NCI-H2081 (cell line): ENCODE results near the gene LSM2.
A peak's percentile ranks its signal among the peaks of the same experiment; 100 is the strongest.
"Not testable (repeated sequence)": the region's sequence is repeated elsewhere in the genome, so short reads cannot be mapped to it uniquely, and the experiment has no call there.

Experiments
- DNase-seq, 2 experiments: peaks; one replicate each; lab custom pipeline; 2025; lab: John Stamatoyannopoulos, UW

The LSM2 gene

GRCh38 chr6:31797588-31797987 is 9.2 kb downstream of the LSM2 start:
- no peak for DNase-seq

- DNase-seq = no peak
Measured at GRCh38 chr6:31796993-31797385, 9.8 kb downstream of the LSM2 start.

DNA sequence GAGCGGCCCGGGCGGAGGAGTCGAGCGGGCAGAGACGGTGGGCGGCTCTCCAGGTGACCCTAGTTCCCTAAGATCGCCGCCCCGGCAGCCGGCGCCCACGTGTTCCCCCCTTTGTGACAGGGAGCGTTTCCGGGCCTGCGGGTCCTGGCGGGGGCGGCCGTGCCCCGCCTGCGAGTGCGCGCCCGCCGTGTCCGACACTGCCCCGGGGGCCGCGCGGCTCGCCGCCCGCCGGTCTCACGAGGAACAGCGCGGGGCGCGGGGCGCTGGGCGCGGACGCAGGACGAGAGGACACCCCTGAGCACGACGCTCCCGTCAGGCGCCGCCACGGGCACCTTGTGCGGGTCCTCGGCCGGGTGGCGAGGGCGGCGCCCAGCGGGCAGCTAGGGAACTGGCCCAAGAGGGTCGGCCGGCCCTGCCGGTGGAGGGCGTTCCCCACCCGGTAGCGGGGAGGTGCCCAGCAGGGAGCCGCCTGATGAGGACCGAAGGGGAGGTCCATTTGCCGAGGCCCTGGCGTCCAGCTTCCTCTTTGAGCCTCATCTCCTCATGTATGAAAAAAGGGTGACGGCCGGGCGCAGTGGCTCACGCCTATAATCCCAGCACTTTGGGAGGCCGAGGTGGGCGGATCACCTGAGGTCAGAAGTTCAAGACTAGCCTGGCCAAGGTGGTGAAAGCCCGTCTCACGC is 11.0 kb downstream of the LSM2 start, which contains the start of gene VARS1:
TSS of gene VARS1 (minus strand) at position 137 of the 683 bp plus-strand sequence. CDS start 535 bp downstream, outside the sequence.
- peak; percentile 81 to 89 for DNase-seq

DNA sequence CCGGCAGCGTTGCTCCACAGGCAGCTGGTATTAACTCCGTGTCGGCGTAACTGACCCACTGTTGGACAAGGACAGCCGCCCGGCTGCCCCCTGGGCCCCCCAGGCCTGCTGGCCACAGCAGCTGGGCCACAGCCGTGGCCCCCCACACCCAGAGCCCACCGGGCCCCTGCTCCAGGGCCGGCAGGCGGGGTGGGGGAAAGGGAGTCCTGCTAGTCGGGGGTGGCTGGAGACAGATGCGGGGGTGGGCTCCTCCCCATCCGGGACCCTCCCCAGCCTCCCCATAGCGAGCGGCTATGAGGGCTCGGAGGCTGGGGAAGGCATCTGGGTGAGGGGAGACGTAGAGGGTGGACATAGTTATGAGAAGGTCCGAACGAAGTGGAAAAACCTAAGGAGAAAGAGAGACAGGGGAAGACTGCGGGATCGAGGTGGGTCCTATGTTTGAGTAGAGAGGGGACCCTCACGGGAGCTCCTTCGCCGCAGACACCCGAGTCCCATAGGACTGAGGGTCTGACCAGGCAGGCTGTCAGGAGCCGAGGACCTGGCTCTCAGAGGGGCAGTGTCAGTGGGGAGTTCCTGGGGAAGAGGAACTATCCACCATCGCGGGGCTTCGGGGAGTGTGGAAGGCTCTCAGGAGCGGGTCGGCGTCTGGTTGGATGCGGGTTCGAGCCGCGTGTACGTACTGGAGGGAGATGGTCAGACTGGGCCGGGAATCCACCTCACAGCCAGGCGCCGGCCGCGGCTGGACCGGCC is 11.7 kb downstream of the LSM2 start:
- no peak for DNase-seq

GRCh38 chr6:31794294-31794865 is 12.4 kb downstream of the LSM2 start:
- peak; percentile 15 to 26 for DNase-seq

GRCh38 chr6:31793927-31794245 is 12.9 kb downstream of the LSM2 start:
- DNase-seq = not testable (repeated sequence)

- DNase-seq = no peak
Measured at GRCh38 chr6:31792761-31793171, 14.0 kb downstream of the LSM2 start.

GRCh38 chr6:31792090-31792374 is 14.7 kb downstream of the LSM2 start:
- DNase-seq = no peak

DNA sequence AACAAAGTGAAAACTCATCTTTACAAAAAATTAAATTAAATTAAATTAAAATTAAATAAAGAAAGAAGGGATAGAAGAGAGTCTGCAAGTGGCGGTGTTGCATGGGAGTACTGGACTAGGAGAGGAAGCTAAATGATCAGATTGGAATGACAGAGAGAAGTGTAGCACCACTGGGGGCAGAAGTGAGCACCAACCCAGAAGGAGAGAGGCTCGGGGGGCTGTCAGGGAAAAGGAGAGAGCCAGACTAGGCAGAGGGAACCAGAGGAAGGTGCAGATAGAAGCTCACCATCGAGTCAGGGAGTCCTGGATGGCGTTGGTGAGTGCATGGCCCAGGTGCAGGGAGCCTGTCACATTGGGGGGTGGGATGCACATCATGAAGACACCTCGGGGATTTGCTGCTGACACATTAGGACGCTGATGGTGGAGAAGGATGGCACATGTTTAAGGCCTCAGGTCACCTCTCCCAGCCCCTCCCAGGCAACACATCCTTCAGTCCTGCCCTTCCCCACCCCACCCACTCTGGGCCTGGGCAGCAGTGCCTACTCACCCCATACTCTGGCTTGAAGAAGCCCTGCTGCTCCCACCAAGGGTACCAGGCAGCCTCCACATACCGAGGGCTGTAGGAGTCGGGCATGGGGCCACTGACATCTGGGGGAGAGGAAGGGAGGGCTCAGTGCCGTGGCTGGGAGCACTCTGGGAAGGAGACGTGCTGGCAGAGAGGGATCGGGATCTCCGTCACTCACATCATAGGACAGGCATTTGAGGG is 15.3 kb downstream of the LSM2 start:
- peak; percentile 4 to 14 for DNase-seq

DNA sequence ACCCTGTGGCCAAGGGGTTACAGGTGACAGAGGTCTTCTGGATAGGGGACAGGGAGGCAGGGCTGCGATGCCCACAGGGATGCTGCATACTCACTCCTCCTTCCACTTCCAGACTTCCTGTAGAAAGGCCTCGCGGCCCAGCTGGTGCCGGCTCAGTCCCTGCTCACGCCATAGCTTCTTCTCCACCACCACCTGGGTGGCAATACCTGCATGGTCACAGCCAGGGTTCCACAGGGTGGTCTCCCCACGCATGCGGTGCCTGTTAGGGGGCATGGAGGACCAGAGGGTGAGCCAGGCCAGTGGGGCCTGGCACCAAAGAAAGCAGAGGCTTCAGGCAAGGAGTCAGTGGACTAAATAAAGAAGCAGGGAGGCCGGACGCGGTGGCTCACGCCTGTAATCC is 21.3 kb downstream of the LSM2 start:
- DNase-seq = no peak

DNA sequence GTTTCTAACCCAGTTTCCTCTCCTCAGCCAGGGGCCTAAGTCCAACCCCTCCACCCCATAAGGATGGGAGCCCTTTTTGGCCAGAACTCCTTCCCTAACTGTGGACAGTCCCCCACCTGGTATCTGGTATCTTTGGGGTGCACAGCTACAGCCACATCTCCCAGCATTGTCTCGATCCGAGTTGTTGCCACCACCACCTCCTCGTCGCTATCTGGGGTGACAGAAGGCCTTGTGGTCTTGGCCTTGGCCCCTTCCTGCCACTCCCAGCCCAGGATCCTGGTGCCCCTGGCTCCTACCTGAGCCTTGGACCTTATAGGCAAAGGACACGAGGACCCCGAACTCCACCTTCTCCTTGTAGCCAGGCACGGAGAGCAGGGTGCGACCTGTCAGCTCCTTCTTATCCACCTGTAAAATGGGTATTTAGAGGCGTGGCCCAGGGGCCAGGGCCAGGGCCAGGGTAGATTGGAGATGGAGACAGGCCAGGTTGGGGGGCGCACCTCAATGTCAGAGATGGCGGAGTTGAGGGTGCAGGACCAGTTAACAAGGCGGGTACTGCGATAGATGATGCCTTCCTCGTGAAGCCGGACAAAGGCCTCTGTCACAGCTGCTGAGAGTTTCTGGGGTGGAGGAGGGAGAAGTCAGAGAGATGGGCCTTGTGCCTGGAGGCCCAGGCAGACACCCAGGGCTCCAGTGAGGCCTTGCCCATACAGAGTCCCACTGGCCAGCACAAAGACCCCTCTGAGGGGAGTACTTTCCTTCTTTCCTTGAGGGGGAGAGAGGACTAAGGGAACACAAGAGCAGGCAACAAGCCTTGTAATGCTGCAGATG is 22.5 kb downstream of the LSM2 start:
- DNase-seq = no peak

GRCh38 chr6:31782126-31782855 is 24.5 kb downstream of the LSM2 start:
- DNase-seq = no peak

GRCh38 chr6:31781244-31782125 is 25.3 kb downstream of the LSM2 start:
- DNase-seq = no peak

DNA sequence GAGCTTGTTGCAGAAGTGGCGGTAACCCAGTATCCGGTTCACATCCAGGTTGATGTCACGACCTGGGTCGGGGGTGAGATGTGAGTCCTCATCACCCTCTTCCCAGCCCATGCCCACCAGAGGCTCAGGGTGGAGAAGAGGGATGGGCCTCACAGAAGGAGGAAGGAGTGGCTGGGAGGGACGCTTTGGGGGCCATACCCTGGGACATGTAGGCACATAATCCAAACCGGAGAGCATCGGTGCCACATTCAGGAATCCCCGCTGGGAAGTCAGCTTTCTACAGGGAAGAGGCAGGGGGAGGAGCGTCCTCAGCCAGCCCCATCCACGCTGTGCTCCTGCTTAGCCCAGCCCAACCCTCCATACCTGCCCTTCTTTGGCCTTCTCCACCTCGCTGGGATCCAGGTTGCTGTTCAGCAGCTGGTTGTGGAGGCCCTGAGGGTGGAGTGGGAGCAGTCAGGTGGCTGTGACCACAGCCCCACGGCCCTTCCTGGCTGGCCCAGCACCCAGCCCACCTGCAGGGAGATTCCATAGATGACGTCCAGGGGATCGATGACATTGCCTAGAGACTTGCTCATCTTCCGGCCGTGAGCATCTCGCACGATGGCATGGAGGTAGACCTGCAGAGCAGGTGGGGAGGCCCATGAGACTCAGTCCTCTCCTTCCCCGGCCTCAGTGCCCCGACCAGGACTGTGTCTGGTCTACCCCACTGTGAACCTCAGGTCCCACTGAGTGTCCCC is 26.1 kb downstream of the LSM2 start:
- DNase-seq = no peak

DNA sequence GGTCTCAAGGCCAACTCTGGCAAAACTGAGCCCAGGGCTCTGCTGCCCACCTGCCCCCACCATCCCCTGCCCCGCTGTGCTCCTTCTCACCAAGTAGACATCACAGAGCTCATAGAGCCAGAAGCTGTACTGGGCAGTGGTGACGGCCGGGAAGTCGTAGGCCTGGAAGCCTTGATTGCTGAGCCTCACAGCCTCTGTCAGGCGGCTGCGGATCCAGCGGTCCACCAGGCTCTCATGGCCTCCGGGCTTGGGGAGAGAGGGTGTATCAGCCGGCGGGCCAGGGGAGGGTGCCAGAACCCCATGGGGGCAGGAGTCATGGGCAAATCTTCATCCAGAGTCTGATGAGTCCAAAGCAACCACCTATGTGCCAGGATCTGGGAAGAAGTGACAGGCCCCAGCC is 26.9 kb downstream of the LSM2 start:
- DNase-seq = no peak

GRCh38 chr6:31778999-31779885 is 27.5 kb downstream of the LSM2 start:
- DNase-seq = no peak

DNA sequence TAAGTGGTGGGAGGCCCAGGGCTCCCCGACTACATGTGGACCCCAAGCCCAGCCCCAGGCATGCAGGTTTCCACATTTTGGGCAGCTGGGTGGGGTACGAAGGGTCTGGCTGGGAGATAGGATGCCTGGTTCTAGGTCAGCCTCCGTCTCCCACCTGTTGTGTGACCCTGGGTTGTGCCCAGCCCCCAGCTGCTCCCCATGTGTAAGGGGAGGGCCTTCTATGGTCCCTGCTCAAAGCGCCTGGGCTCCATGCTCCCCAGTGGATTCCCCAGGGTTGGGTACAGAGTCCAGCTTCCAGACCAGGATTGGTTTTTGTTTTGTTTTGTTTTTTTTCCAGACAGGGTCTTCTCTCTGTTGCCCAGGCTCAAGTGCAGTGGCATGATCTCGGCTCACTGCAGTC is 28.6 kb downstream of the LSM2 start:
- DNase-seq = no peak

- DNase-seq = no peak
Measured at GRCh38 chr6:31777667-31778050, 29.1 kb downstream of the LSM2 start.
